Measurements from ENCODE around the gene MBD3L5. TPM values are rescaled to one million over a fixed set of nuclear protein-coding genes. Genes with fewer than 3 reads are reported as not detected.
A peak's percentile ranks its signal among the peaks of the same experiment; 100 is the strongest.

Gene MBD3L5
- total RNA-seq, 1 experiment from 2014 or later: not detected

DNA sequence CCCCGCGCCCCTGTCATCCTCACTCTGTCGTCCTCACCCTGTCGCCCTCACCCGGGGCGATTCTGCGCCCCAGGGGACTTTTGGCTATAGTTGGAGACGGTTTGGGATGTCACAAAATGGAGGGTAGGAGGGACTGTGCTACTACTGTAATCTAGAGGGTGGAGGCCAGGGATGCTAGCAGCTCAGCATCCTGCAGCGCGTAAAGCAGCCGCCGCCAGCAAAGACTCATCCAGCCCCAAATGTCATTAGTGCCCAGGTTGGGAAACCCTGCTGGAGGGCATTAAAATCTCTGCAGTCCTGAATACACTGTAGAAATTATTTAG is 39.5 kb downstream of the MBD3L5 start:
- Mint-ChIP-seq H3K27ac (no peak overlapping the region), H3K4me3 (peak overlapping the region; percentile 91 to 94), H3K9me3 (peaks cover 32 to 34% of the 10 kb centered on the region in 2 experiments), H3K36me3 (ENCODE audit: insufficient read depth in 1 of 3, low read depth in 3 of 3) (peaks cover 32 to 43% (median 33%) of the 10 kb centered on the region in 3 experiments), H3K4me1 (peaks cover 0 to 3% of the 10 kb centered on the region in 2 experiments; a peak in 2 of 4 replicates), H3K27me3 (ENCODE audit: low read depth) (no peaks in the 10 kb centered on the region)
- Histone ChIP-seq H3K56ac (ENCODE audit: insufficient read length, low read depth, low read length) (no peak overlapping the region), H2AFZ (ENCODE audit: low read length) (no peak overlapping the region), H3K23me2 (ENCODE audit: insufficient read length, low read depth, low read length, poor library complexity, severe bottlenecking) (peaks cover 7% of the 10 kb centered on the region), H2AK5ac (ENCODE audit: insufficient read length, low read length) (no peak overlapping the region), H3K9me3 (ENCODE audit: control insufficient read depth, low read depth, low read length) (no peaks in the 10 kb centered on the region), H3K23ac (ENCODE audit: insufficient read length, low read depth, low read length) (no peak overlapping the region), H3K79me1 (ENCODE audit: insufficient read depth, low read depth, low read length, poor library complexity, severe bottlenecking) (no peaks in the 10 kb centered on the region), H3T11ph (ENCODE audit: low read length) (no peak overlapping the region), H3K79me2 (ENCODE audit: insufficient read depth, low read length) (no peaks in the 10 kb centered on the region), H3K27me3 (ENCODE audit: insufficient read depth, low read length) (no peaks in the 10 kb centered on the region), H3K4me2 (ENCODE audit: insufficient read depth, insufficient read length, low read length) (peak overlapping the region; percentile 77), H4K5ac (ENCODE audit: insufficient read length, low read depth, low read length) (no peak overlapping the region), H2BK5ac (ENCODE audit: insufficient read length, low read length) (no peak overlapping the region), H3K4me1 (ENCODE audit: insufficient read depth, low read length) (no peaks in the 10 kb centered on the region), H2BK15ac (ENCODE audit: low read depth, low read length) (no peak overlapping the region), H2BK120ac (ENCODE audit: low read depth, low read length, poor library complexity, severe bottlenecking) (no peak overlapping the region), H3K27ac (ENCODE audit: insufficient read length, low read depth, low read length) (no peak overlapping the region), H2BK12ac (ENCODE audit: insufficient read length, low read depth, low read length) (no peak overlapping the region), H2BK20ac (ENCODE audit: low read depth, low read length, poor library complexity, severe bottlenecking) (no peak overlapping the region), H4K91ac (ENCODE audit: insufficient read length, low read depth, low read length) (no peak overlapping the region), H3K14ac (ENCODE audit: insufficient read depth, low read length) (no peak overlapping the region), H4K20me1 (ENCODE audit: control insufficient read depth, insufficient read depth, insufficient read length) (no peaks in the 10 kb centered on the region), H3K4ac (ENCODE audit: low read depth, low read length) (no peak overlapping the region), H3K9ac (ENCODE audit: extremely low read depth, insufficient read length, low read length) (peak overlapping the region; percentile 71), H4K8ac (replicated peaks; ENCODE audit: insufficient read length, low read depth, low read length) (no peak overlapping the region), H3K18ac (ENCODE audit: insufficient read length, low read depth, low read length) (no peak overlapping the region)
- TF ChIP-seq, protein P1, sequence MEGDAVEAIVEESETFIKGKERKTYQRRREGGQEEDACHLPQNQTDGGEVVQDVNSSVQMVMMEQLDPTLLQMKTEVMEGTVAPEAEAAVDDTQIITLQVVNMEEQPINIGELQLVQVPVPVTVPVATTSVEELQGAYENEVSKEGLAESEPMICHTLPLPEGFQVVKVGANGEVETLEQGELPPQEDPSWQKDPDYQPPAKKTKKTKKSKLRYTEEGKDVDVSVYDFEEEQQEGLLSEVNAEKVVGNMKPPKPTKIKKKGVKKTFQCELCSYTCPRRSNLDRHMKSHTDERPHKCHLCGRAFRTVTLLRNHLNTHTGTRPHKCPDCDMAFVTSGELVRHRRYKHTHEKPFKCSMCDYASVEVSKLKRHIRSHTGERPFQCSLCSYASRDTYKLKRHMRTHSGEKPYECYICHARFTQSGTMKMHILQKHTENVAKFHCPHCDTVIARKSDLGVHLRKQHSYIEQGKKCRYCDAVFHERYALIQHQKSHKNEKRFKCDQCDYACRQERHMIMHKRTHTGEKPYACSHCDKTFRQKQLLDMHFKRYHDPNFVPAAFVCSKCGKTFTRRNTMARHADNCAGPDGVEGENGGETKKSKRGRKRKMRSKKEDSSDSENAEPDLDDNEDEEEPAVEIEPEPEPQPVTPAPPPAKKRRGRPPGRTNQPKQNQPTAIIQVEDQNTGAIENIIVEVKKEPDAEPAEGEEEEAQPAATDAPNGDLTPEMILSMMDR (conservative IDR thresholded peaks at IDR 0.05): no peak
- no peak for DNase-seq
- no CpG with 5 or more reads among the region's 12 CpGs for WGBS (ENCODE audit: extremely low coverage, insufficient read length, low lambda C conversion rate)

Measured in H9 (cell line).